Spleen (tissue), 11 donors: Measurements from ENCODE around the gene PBRM1. TPM values are rescaled to one million over a fixed set of nuclear protein-coding genes. Genes with fewer than 3 reads are reported as not detected.

Experiments
- DNase-seq: peaks from one replicate; pipeline ENCODE4 v3.0.0-alpha.2; 2020
- H3K27ac ChIP-seq, 8 donors: fragments of 200-600 bp; sonication (generic) in 7 of 8; 1 replicate in 4 of 8; 2 replicates in 4 of 8; pipeline versions ENCODE4 v1.5.0 to v1.8.0; 2016 to 2021; ENCODE audit warnings: inconsistent platforms in 4 of 8, mild to moderate bottlenecking in 4 of 8, moderate library complexity in 1 of 8
- H3K27me3 ChIP-seq, 7 donors: fragments of 200-600 bp; sonication (generic) in 6 of 7; replicated peaks in 1 of 7; 1 replicate in 4 of 7; 2 replicates in 3 of 7; pipeline versions ENCODE4 v1.5.0 to v1.8.0; 2016 to 2021; ENCODE audit warnings: inconsistent platforms in 3 of 7, mild to moderate bottlenecking in 1 of 7
- H3K36me3 ChIP-seq, 6 donors: fragments of 200-600 bp; sonication (generic) in 5 of 6; 1 replicate in 4 of 6; 2 replicates in 2 of 6; pipeline versions ENCODE4 v1.5.0 to v1.8.0; 2016 to 2021; ENCODE audit warnings: inconsistent platforms in 2 of 6
- H3K4me1 ChIP-seq, 6 donors: fragments of 200-600 bp; sonication (generic) in 5 of 6; 1 replicate in 3 of 6; 2 replicates in 3 of 6; pipeline versions ENCODE4 v1.5.0 to v1.8.0; 2016 to 2021; ENCODE audit warnings: inconsistent platforms in 3 of 6
- H3K4me3 ChIP-seq, 8 donors: fragments of 200-600 bp; sonication (generic) in 7 of 8; 1 replicate in 4 of 8; 2 replicates in 4 of 8; pipeline versions ENCODE4 v1.5.0 to v1.8.0; 2016 to 2021; ENCODE audit warnings: inconsistent platforms in 4 of 8, mild to moderate bottlenecking in 4 of 8, moderate library complexity in 2 of 8
- H3K9me3 ChIP-seq, 8 donors: fragments of 200-600 bp; sonication (generic) in 7 of 8; 1 replicate in 4 of 8; 2 replicates in 4 of 8; pipeline versions ENCODE4 v1.5.0 to v1.8.0; 2016 to 2021; ENCODE audit warnings: inconsistent platforms in 4 of 8
- CTCF ChIP-seq, 11 experiments: fragments of 200-600 bp in 7 of 11; fragments of 450-650 bp in 4 of 11; sonication (generic) in 4 of 11; IDR thresholded peaks in 8 of 11; conservative IDR thresholded peaks in 3 of 11; 1 replicate in 7 of 11; 2 replicates in 4 of 11; pipeline versions ENCODE4 v1.4.0 to v1.8.0; 2016 to 2021; ENCODE audit warnings: antibody characterized with exemption in 11 of 11, inconsistent platforms in 4 of 11, mild to moderate bottlenecking in 1 of 11
- POLR2A ChIP-seq, 3 donors: fragments of 450-650 bp; IDR thresholded peaks; one replicate each; pipeline ENCODE4 v1.5.1; 2017; ENCODE audit warnings: antibody characterized with exemption in 3 of 3, mild to moderate bottlenecking in 1 of 3
- POLR2AphosphoS5 ChIP-seq, 3 donors: sonication (generic); formaldehyde crosslinking; IDR thresholded peaks; one replicate each; pipeline ENCODE4 v1.5.1; 2017; ENCODE audit warnings: antibody characterized with exemption in 3 of 3
- WGBS, 5 donors: extraction: QIAGEN DNeasy Blood & Tissue Kit in 3 of 5; methylation state at CpG; one replicate each; pipeline versions ENCODE4 v1.1.5 to v1.1.7; 2013 to 2018; 5-methylcytosine and 5-hydroxymethylcytosine counted together
- intact Hi-C: fragments of 100-400 bp; cut with DNase I; formaldehyde crosslinking; loops from one replicate; pipeline ENCODE4 v1.15.0; 2023; ENCODE audit warnings: low total_unique reads
- polyA plus RNA-seq, 3 donors: library from polyadenylated mRNA; stranded (reverse); fragments of 200-250 nt; gene quantifications; one replicate each; pipeline ENCODE4 v1.2.1, GENCODE V29; 2013
- total RNA-seq, 7 donors: library from RNA; depleted of rRNA in 3 of 7; stranded (reverse); fragments of >200 nt in 3 of 7; fragmentation: NEBNext Ultra II Directional in 4 of 7; extraction: Animal tissue kit (Norgen Biotek cat#: 25700) in 4 of 7; gene quantifications; one replicate each; pipeline versions ENCODE4 v1.1.0 to v1.2.1, GENCODE V29; 2016 to 2021
- donor health status: healthy with polysubstance abuse.
- donor health status: DM: no; HTN: no; CAD: no; lungs with moderate emphysema.
- donor health status: DM: no; HTN: no; CAD: no.
- donor health status: Bipolar disorder and iron deficiency.
- donor health status: healthy.
- donor health status: DM: no; HTN: no; CAD: no.
- donor health status: DM: yes; HTN: yes; CAD: no.

PBRM1 gene
- total and polyA plus RNA-seq, 10 donors, result 5.7 to 125 (median 69.5) TPM

- intact Hi-C loops, result no loop called here
- Histone ChIP-seq H3K4me3 (no peak overlapping the region), H3K36me3 (peaks cover 0 to 100% (median 42%) of the 10 kb centered on the region in 6 donors), H3K4me1 (peaks cover 4 to 58% (median 25%) of the 10 kb centered on the region in 6 donors), H3K27ac (no peak overlapping the region), H3K9me3 (no peaks in the 10 kb centered on the region), H3K27me3 (no peaks in the 10 kb centered on the region)
- WGBS, 5 donors, result 87 to 92% (median 88%) methylated on average over 16 to 20 of the region's 20 CpGs
- no peak for DNase-seq
- no peak for TF ChIP-seq CTCF (IDR thresholded peaks at IDR 0.05 in 8 of 11, conservative IDR thresholded peaks at IDR 0.05 in 3 of 11)
- no peak for TF ChIP-seq POLR2A (IDR thresholded peaks at IDR 0.05)
- no peak for TF ChIP-seq POLR2AphosphoS5 (IDR thresholded peaks at IDR 0.05)
Measured at GRCh38 chr3:52520716-52521487, 164.8 kb downstream of the PBRM1 start.

- intact Hi-C loops, result no loop called here
- 93 to 95% (median 94%) methylated on average over 7 to 14 of the region's 14 CpGs for WGBS, 5 donors
- peaks cover 0 to 100% (median 45%) of the 10 kb centered on the region in 6 donors for H3K36me3 ChIP-seq
- H3K4me3 ChIP-seq, result no peak overlapping the region
- DNase-seq, result no peak
- peaks cover 0 to 52% (median 22%) of the 10 kb centered on the region in 6 donors for H3K4me1 ChIP-seq
- TF ChIP-seq POLR2A (IDR thresholded peaks at IDR 0.05) (no peak), CTCF (IDR thresholded peaks at IDR 0.05 in 8 of 11, conservative IDR thresholded peaks at IDR 0.05 in 3 of 11) (no peak)
- H3K27ac ChIP-seq, result no peak overlapping the region
- H3K9me3 ChIP-seq, result no peaks in the 10 kb centered on the region
- no peaks in the 10 kb centered on the region for H3K27me3 ChIP-seq
Measured at GRCh38 chr3:52520141-52520667, 165.5 kb downstream of the PBRM1 start.

- H3K27ac ChIP-seq, result no peak overlapping the region
- no peak overlapping the region for H3K4me3 ChIP-seq
- WGBS, 5 donors, result 90 to 94% (median 92%) methylated on average over 15 to 22 of the region's 22 CpGs
- intact Hi-C loops, result no loop called here
- TF ChIP-seq POLR2AphosphoS5 (IDR thresholded peaks at IDR 0.05), result peak in 1 of 3 donors; percentile 22
- no peak for TF ChIP-seq CTCF (IDR thresholded peaks at IDR 0.05 in 8 of 11, conservative IDR thresholded peaks at IDR 0.05 in 3 of 11)
- H3K4me1 ChIP-seq, result peaks cover 0 to 45% (median 16%) of the 10 kb centered on the region in 6 donors
- peaks cover 0 to 100% (median 45%) of the 10 kb centered on the region in 6 donors for H3K36me3 ChIP-seq
- no peaks in the 10 kb centered on the region for H3K27me3 ChIP-seq
- DNase-seq, result no peak
- no peaks in the 10 kb centered on the region for H3K9me3 ChIP-seq
Measured at GRCh38 chr3:52519445-52520140, 166.1 kb downstream of the PBRM1 start.
